MM.1S (cell line): Measurements from ENCODE around the gene ANKRD10.

ENCODE experiments used
- DNase-seq: peaks from one replicate; pipeline ENCODE4 v3.0.0-alpha.2; 2015
- H2AFZ ChIP-seq: fragments of 300-600 bp; sonication (generic); 2 replicates; pipeline ENCODE4 v1.6.0; 2016; ENCODE audit warnings: antibody characterized with exemption, low read length
- H3F3A ChIP-seq: fragments of 300-600 bp; sonication (generic); 2 replicates; pipeline ENCODE4 v1.6.1; 2016; ENCODE audit warnings: mild to moderate bottlenecking, antibody characterized with exemption, low read length, moderate library complexity, mixed read lengths; ENCODE audit not compliant: insufficient read depth
- H3K27ac ChIP-seq: fragments of 300-600 bp; sonication (generic); 2 replicates; pipeline ENCODE4 v1.5.1; 2016; ENCODE audit warnings: mild to moderate bottlenecking, low read length
- H3K27me3 ChIP-seq: fragments of 300-600 bp; sonication (generic); replicated peaks from 2 replicates; pipeline ENCODE4 v1.6.0; 2016; ENCODE audit warnings: low read length; ENCODE audit not compliant: insufficient read depth
- H3K36me3 ChIP-seq: fragments of 300-600 bp; sonication (generic); replicated peaks from 2 replicates; pipeline ENCODE4 v1.6.1; 2016; ENCODE audit warnings: mild to moderate bottlenecking, low read length, mixed read lengths; ENCODE audit not compliant: insufficient read depth
- H3K4me1 ChIP-seq: fragments of 300-600 bp; sonication (generic); 2 replicates; pipeline ENCODE4 v1.6.1; 2016; ENCODE audit warnings: low read length, mixed read lengths
- H3K4me2 ChIP-seq: fragments of 300-600 bp; sonication (generic); 2 replicates; pipeline ENCODE4 v1.6.0; 2016; ENCODE audit warnings: low read depth, low read length
- H3K4me3 ChIP-seq: fragments of 300-600 bp; sonication (generic); 2 replicates; pipeline ENCODE4 v1.5.1; 2016; ENCODE audit warnings: low read length, mixed read lengths
- H3K79me2 ChIP-seq: fragments of 300-600 bp; sonication (generic); 2 replicates; pipeline ENCODE4 v1.6.1; 2016; ENCODE audit warnings: mixed run types, low read length, mixed read lengths
- H3K9ac ChIP-seq: fragments of 300-600 bp; sonication (generic); 2 replicates; pipeline ENCODE4 v1.6.1; 2016; ENCODE audit warnings: low read length, mixed read lengths
- H3K9me2 ChIP-seq: fragments of 300-600 bp; sonication (generic); replicated peaks from 2 replicates; pipeline ENCODE4 v1.6.1; 2016; ENCODE audit warnings: mild to moderate bottlenecking, low read length, mixed read lengths; ENCODE audit not compliant: insufficient read depth
- H3K9me3 ChIP-seq: fragments of 300-600 bp; sonication (generic); replicated peaks from 2 replicates; pipeline ENCODE4 v1.6.1; 2016; ENCODE audit warnings: mild to moderate bottlenecking, low read length, mixed read lengths; ENCODE audit not compliant: insufficient read depth
- H4K20me1 ChIP-seq: fragments of 300-600 bp; sonication (generic); 2 replicates; pipeline ENCODE4 v1.6.1; 2016; ENCODE audit warnings: mild to moderate bottlenecking, low read length, moderate library complexity, mixed read lengths; ENCODE audit not compliant: insufficient read depth
- EZH2 ChIP-seq: fragments of 300-600 bp; sonication (generic); optimal IDR thresholded peaks from 2 replicates; pipeline ENCODE3; 2017; ENCODE audit warnings: low read depth, mild to moderate bottlenecking, antibody characterized with exemption, low read length, mixed read lengths
- EZH2phosphoT487 ChIP-seq: fragments of 300-600 bp; sonication (generic); IDR thresholded peaks from 2 replicates; pipeline ENCODE4 v1.6.1; 2018; ENCODE audit warnings: antibody characterized with exemption, low read length
- TF ChIP-seq, protein P1 (sequence below): fragments of 300-600 bp; sonication (generic); IDR thresholded peaks from 2 replicates; pipeline ENCODE4 v1.5.1; 2016; ENCODE audit warnings: antibody characterized with exemption, low read length, mixed read lengths

ANKRD10 gene

DNA sequence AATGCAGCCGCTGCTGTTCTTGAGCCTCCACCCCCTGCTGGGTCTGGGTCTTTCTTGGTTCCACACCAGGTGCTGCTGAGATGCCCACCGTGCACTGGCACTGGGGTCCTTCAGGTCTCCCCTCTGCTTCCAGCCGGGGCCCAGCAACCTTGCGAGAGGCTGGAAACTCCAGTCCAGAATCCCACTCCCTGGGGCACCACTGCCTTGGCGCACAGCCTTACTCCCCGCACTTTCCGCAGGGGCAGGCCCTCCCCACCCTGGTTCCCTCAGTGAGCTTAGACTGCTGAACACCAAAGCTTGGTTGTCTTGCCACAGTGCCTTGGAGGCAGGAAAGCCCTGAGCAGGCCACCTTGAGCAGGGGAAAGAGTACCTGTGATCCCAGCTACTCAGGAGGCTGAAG lies 60.0 kb downstream of the ANKRD10 start:
- TF ChIP-seq EZH2 (no peak), EZH2phosphoT487 (no peak)
- TF ChIP-seq, protein P1, sequence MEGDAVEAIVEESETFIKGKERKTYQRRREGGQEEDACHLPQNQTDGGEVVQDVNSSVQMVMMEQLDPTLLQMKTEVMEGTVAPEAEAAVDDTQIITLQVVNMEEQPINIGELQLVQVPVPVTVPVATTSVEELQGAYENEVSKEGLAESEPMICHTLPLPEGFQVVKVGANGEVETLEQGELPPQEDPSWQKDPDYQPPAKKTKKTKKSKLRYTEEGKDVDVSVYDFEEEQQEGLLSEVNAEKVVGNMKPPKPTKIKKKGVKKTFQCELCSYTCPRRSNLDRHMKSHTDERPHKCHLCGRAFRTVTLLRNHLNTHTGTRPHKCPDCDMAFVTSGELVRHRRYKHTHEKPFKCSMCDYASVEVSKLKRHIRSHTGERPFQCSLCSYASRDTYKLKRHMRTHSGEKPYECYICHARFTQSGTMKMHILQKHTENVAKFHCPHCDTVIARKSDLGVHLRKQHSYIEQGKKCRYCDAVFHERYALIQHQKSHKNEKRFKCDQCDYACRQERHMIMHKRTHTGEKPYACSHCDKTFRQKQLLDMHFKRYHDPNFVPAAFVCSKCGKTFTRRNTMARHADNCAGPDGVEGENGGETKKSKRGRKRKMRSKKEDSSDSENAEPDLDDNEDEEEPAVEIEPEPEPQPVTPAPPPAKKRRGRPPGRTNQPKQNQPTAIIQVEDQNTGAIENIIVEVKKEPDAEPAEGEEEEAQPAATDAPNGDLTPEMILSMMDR = no peak
- Histone ChIP-seq H3K4me3 (no peak overlapping the region), H3K9ac (no peak overlapping the region), H3K9me3 (no peaks in the 10 kb centered on the region), H3F3A (no peaks in the 10 kb centered on the region), H3K9me2 (no peaks in the 10 kb centered on the region), H3K27me3 (no peaks in the 10 kb centered on the region), H3K79me2 (no peaks in the 10 kb centered on the region), H3K27ac (no peak overlapping the region), H3K4me1 (0 out of 2 replicates have a peak, but pooled peaks cover 6% of the 10 kb centered on the region), H3K36me3 (no peaks in the 10 kb centered on the region), H2AFZ (no peak overlapping the region), H4K20me1 (no peaks in the 10 kb centered on the region), H3K4me2 (no peak overlapping the region)
- no peak for DNase-seq

DNA sequence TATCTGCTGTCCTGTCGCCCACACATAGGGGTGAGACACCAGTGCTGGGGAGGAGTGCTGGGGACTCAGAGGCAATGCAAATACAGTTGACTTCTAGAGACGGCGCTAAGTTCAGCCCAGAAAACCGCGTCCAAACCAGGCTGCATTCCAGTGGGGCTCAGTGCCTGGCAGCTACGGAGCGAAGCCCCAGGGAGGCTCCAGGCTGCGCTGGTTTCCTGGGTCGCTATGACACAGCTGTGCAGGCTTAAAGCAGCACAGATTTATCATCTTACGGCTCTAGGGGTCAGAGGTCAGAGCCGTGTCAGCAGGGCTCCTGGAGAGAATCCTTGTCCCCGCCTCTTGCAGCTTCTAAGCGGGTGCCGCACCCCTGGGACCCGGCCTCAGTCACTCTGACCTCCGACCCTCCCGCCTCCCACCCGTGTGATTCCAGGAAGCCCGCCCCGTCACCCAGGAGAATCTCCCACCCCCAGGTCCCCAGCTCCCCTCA lies 61.6 kb downstream of the ANKRD10 start:
- no peak overlapping the region for H3K9ac ChIP-seq
- no peaks in the 10 kb centered on the region for H3K79me2 ChIP-seq
- no peaks in the 10 kb centered on the region for H3K9me2 ChIP-seq
- H3K27me3 ChIP-seq = no peaks in the 10 kb centered on the region
- H3F3A ChIP-seq = no peaks in the 10 kb centered on the region
- H2AFZ ChIP-seq = no peak overlapping the region
- no peaks in the 10 kb centered on the region for H3K36me3 ChIP-seq
- DNase-seq = no peak
- no peak overlapping the region for H3K27ac ChIP-seq
- H3K4me3 ChIP-seq = no peak overlapping the region
- 0 out of 2 replicates have a peak, but pooled peaks cover 6% of the 10 kb centered on the region for H3K4me1 ChIP-seq
- TF ChIP-seq, protein P1 = no peak
- TF ChIP-seq EZH2phosphoT487 = no peak
- no peak for TF ChIP-seq EZH2
- H4K20me1 ChIP-seq = no peaks in the 10 kb centered on the region
- H3K4me2 ChIP-seq = no peak overlapping the region
- H3K9me3 ChIP-seq = no peaks in the 10 kb centered on the region

DNA sequence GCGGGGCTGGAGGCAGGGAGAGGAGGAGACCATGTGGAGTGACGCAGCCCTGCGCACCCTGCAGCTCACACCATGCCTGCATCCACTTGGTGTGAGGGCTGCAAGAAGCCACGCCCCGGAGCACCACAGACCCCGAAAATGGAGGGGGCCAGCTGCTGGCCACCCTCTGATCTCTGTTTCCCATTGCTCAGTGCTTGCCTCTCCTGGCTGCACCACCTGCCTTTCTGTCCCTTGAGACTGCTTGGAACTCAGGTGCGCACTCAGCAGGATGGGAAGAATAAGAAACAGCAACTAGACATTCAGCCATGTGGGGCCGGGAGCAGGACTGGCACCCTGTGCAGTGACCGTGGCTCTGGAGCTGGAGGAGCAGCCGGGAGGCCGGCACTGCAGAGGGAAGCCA lies 64.0 kb downstream of the ANKRD10 start:
- TF ChIP-seq EZH2 (no peak), EZH2phosphoT487 (no peak)
- TF ChIP-seq, protein P1 = no peak
- no peaks in the 10 kb centered on the region for H3K4me1 ChIP-seq
- DNase-seq = no peak
- no peak overlapping the region for H3K27ac ChIP-seq
- H3K9me3 ChIP-seq = no peaks in the 10 kb centered on the region
- no peaks in the 10 kb centered on the region for H3K9me2 ChIP-seq
- no peaks in the 10 kb centered on the region for H3K27me3 ChIP-seq
- H4K20me1 ChIP-seq = no peaks in the 10 kb centered on the region
- no peak overlapping the region for H3K4me2 ChIP-seq
- no peaks in the 10 kb centered on the region for H3K79me2 ChIP-seq
- no peak overlapping the region for H3K9ac ChIP-seq
- no peak overlapping the region for H3K4me3 ChIP-seq
- no peaks in the 10 kb centered on the region for H3K36me3 ChIP-seq
- no peak overlapping the region for H2AFZ ChIP-seq
- no peaks in the 10 kb centered on the region for H3F3A ChIP-seq
